ENCODE data around the gene NOTCH1. TPM values are rescaled to one million over a fixed set of nuclear protein-coding genes. Genes with fewer than 3 reads are reported as not detected.

Gene NOTCH1
- total RNA-seq, 4 donors from 2014 or later: 48.6 to 90.6 (median 58.8) TPM

- intact Hi-C loops (cut with DNase I): no loop called here
- Histone ChIP-seq H3K27ac (replicated peaks in 1 of 4) (no peak overlapping the region), H3K27me3 (no peaks in the 10 kb centered on the region), H3K9me3 (no peaks in the 10 kb centered on the region), H3K4me1 (peaks cover 18 to 48% (median 44%) of the 10 kb centered on the region in 4 donors), H3K36me3 (peaks cover 39 to 95% (median 91%) of the 10 kb centered on the region in 4 donors), H3K4me3 (no peak overlapping the region)
- no peak for TF ChIP-seq POLR2A (IDR thresholded peaks at IDR 0.05; ENCODE audit: low read depth)
- no peak for TF ChIP-seq POLR2AphosphoS5 (IDR thresholded peaks at IDR 0.05)
- no peak for TF ChIP-seq CTCF (IDR thresholded peaks at IDR 0.05)
- no peak for DNase-seq (ENCODE audit: extremely low spot score)
- WGBS: 92% methylated on average over 24 of the region's 32 CpGs
These were observed 26.4 kb downstream of the NOTCH1 start for GRCh38 chr9:136519263-136520052.

- intact Hi-C loops (cut with DNase I): no loop called here
- no peak for DNase-seq (ENCODE audit: extremely low spot score)
- Histone ChIP-seq H3K27ac (replicated peaks in 1 of 4) (no peak overlapping the region), H3K4me1 (peaks cover 13 to 40% (median 37%) of the 10 kb centered on the region in 4 donors), H3K4me3 (no peak overlapping the region), H3K27me3 (no peaks in the 10 kb centered on the region), H3K9me3 (no peaks in the 10 kb centered on the region), H3K36me3 (peaks cover 47 to 100% (median 97%) of the 10 kb centered on the region in 4 donors)
- TF ChIP-seq POLR2A (IDR thresholded peaks at IDR 0.05; ENCODE audit: low read depth) (no peak), CTCF (IDR thresholded peaks at IDR 0.05) (no peak), EP300 (IDR thresholded peaks at IDR 0.05) (no peak), POLR2AphosphoS5 (IDR thresholded peaks at IDR 0.05) (no peak)
- 90% methylated on average over 18 of the region's 18 CpGs for WGBS
These were observed 27.2 kb downstream of the NOTCH1 start for GRCh38 chr9:136518623-136519022.

GRCh38 chr9:136517950-136518349, 27.9 kb downstream of the NOTCH1 start:
- no peak for DNase-seq (ENCODE audit: extremely low spot score)
- Histone ChIP-seq H3K36me3 (peaks cover 46 to 100% (median 97%) of the 10 kb centered on the region in 4 donors), H3K27me3 (no peaks in the 10 kb centered on the region), H3K9me3 (no peaks in the 10 kb centered on the region), H3K27ac (replicated peaks in 1 of 4) (no peak overlapping the region), H3K4me1 (peaks cover 19 to 34% (median 32%) of the 10 kb centered on the region in 4 donors), H3K4me3 (no peak overlapping the region)
- 80% methylated on average over 8 of the region's 17 CpGs for WGBS
- TF ChIP-seq CTCF (IDR thresholded peaks at IDR 0.05): no peak
- TF ChIP-seq POLR2A (IDR thresholded peaks at IDR 0.05; ENCODE audit: low read depth): no peak
- TF ChIP-seq POLR2AphosphoS5 (IDR thresholded peaks at IDR 0.05): no peak
- TF ChIP-seq EP300 (IDR thresholded peaks at IDR 0.05): no peak
- intact Hi-C loops (cut with DNase I): no loop called here

GRCh38 chr9:136517012-136517743, 28.7 kb downstream of the NOTCH1 start:
- peak overlapping the region in 1 of 4 donors; percentile 22 for H3K27ac ChIP-seq (replicated peaks in 1 of 4)
- H3K4me3 ChIP-seq: no peak overlapping the region
- intact Hi-C loops (cut with DNase I): no loop called here
- peaks cover 44 to 100% (median 97%) of the 10 kb centered on the region in 4 donors for H3K36me3 ChIP-seq
- WGBS: 82% methylated on average over 20 of the region's 37 CpGs
- H3K27me3 ChIP-seq: no peaks in the 10 kb centered on the region
- TF ChIP-seq POLR2AphosphoS5 (IDR thresholded peaks at IDR 0.05) (no peak), CTCF (IDR thresholded peaks at IDR 0.05) (no peak), EP300 (IDR thresholded peaks at IDR 0.05) (no peak), POLR2A (IDR thresholded peaks at IDR 0.05; ENCODE audit: low read depth) (no peak)
- no peak for DNase-seq (ENCODE audit: extremely low spot score)
- no peaks in the 10 kb centered on the region for H3K9me3 ChIP-seq
- peaks cover 20 to 34% (median 28%) of the 10 kb centered on the region in 4 donors for H3K4me1 ChIP-seq
